CD8-positive, alpha-beta memory T cell (primary cell): ENCODE results near the gene UBE3A. TPM values are rescaled to one million over a fixed set of nuclear protein-coding genes. Genes with fewer than 3 reads are reported as not detected.

Source experiments
- CTCF ChIA-PET: fragments of 350-600 bp; sonication (Branson Sonifier 250); formaldehyde crosslinking; loops from one replicate; lab custom pipeline; 2021; ENCODE audit warnings: antibody characterized with exemption; lab: Charles Lee
- POLR2A ChIA-PET: fragments of 350-600 bp; sonication (Branson Sonifier 250); formaldehyde crosslinking; loops from one replicate; lab custom pipeline; 2021; ENCODE audit warnings: antibody characterized with exemption; lab: Charles Lee
- DNase-seq, 5 donors: peaks; one replicate each; pipeline versions ENCODE4 v3.0.0 to v3.0.0-alpha.2; 2020 to 2022; ENCODE audit warnings: mixed read lengths in 1 of 5
- H3K27ac ChIP-seq: one replicate; pipeline ENCODE4 v1.7.0; 2013; ENCODE audit warnings: low read depth, mild to moderate bottlenecking, low read length, moderate library complexity
- H3K27me3 ChIP-seq: 2 replicates; pipeline ENCODE4 v1.7.0; 2013; ENCODE audit warnings: low read length, mild to moderate bottlenecking; ENCODE audit not compliant: insufficient read depth, poor library complexity, severe bottlenecking
- H3K36me3 ChIP-seq: 2 replicates; pipeline ENCODE4 v1.7.0; 2013; ENCODE audit warnings: mild to moderate bottlenecking, low read length, moderate library complexity; ENCODE audit not compliant: insufficient read depth
- H3K4me1 ChIP-seq: 2 replicates; pipeline ENCODE4 v1.7.0; 2013; ENCODE audit warnings: mild to moderate bottlenecking, low read length, moderate library complexity; ENCODE audit not compliant: insufficient read depth
- H3K4me3 ChIP-seq: 2 replicates; pipeline ENCODE4 v1.7.0; 2013; ENCODE audit warnings: mild to moderate bottlenecking, low read length
- H3K9me3 ChIP-seq: 2 replicates; pipeline ENCODE4 v1.7.0; 2013; ENCODE audit warnings: mild to moderate bottlenecking, low read length
- H3K27ac Mint-ChIP-seq, 8 donors: one replicate each; pipeline ENCODE4 v1.8.0; 2020 to 2021; ENCODE audit warnings: mixed read lengths in 8 of 8, mild to moderate bottlenecking in 6 of 8, inconsistent platforms in 3 of 8, moderate library complexity in 3 of 8
- H3K27me3 Mint-ChIP-seq, 2 donors: one replicate each; pipeline ENCODE4 v1.8.0; 2020 to 2021; ENCODE audit warnings: mixed read lengths in 2 of 2, mild to moderate bottlenecking in 1 of 2, moderate library complexity in 1 of 2
- H3K36me3 Mint-ChIP-seq, 3 donors: one replicate each; pipeline ENCODE4 v1.8.0; 2020 to 2021; ENCODE audit warnings: mixed read lengths in 3 of 3, inconsistent platforms in 1 of 3, mild to moderate bottlenecking in 1 of 3
- H3K4me1 Mint-ChIP-seq, 3 donors: one replicate each; pipeline ENCODE4 v1.8.0; 2020 to 2021; ENCODE audit warnings: mixed read lengths in 3 of 3, inconsistent platforms in 1 of 3, mild to moderate bottlenecking in 1 of 3
- H3K4me3 Mint-ChIP-seq, 7 donors: one replicate each; pipeline ENCODE4 v1.8.0; 2020 to 2021; ENCODE audit warnings: mixed read lengths in 7 of 7, mild to moderate bottlenecking in 6 of 7, moderate library complexity in 4 of 7, inconsistent platforms in 2 of 7
- H3K9me3 Mint-ChIP-seq, 5 donors: one replicate each; pipeline ENCODE4 v1.8.0; 2020 to 2022; ENCODE audit warnings: mixed read lengths in 5 of 5, mild to moderate bottlenecking in 3 of 5, moderate library complexity in 2 of 5, inconsistent platforms in 1 of 5
- polyA plus RNA-seq: library from polyadenylated mRNA; unstranded; fragments of 300-500 nt; fragmentation: Illumina TruSeq; gene quantifications from one replicate; pipeline ENCODE4 v1.2.3, GENCODE V29; 2021
- total RNA-seq, 2 experiments: library from RNA; stranded (reverse); gene quantifications; one replicate each; pipeline ENCODE4 v1.2.3, GENCODE V29; 2021

Gene UBE3A
- total and polyA plus RNA-seq, 3 experiments from 2014 or later = 119 to 142 (median 141) TPM

DNA sequence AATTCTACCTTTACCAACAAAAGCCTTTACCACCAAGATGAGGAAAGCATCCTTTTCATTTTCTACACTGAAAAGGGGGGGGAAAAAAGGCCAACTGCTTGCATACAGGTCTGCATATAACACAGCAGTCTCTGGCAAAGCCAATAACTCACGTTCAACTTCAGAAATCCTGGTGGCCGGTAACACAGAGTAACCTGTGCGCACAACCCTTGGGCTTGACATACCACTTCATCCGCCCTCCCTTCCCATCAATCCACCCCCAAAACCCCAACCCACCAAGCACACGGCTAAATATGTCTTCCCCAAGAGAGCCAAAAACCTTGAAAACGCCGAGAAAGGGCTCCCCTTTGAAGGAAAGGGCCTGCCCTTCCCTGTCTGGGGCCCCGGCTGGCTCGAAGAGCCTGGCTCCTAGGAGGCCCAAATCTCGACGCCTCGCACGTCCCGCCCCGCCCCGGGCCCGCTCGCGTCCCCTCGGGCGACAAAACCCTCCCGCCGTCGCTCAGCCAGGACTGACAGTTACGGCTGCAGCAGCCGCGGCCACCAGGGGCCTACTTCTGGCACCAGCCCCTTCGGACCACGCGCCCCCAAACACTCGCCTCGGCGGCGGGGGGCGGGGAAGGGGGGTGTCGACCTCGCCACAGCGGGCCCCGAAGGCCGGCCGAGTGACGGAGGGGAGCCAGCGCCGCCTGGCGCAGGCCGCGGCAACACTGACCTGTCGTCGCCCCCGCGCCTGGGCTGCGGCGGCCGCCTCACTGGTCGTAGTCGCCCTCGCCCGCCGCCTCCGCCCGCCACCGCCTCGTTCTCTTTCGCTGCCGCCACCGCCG is 835 bp downstream of the UBE3A start:
- Mint-ChIP-seq H3K4me3 (peak overlapping the region; percentile 88 to 99 (median 95)), H3K36me3 (peaks cover 0 to 8% (median 0%) of the 10 kb centered on the region in 3 donors), H3K9me3 (no peaks in the 10 kb centered on the region), H3K27ac (peak overlapping the region; percentile 88 to 97 (median 94)), H3K27me3 (no peaks in the 10 kb centered on the region), H3K4me1 (peaks cover 43 to 56% (median 54%) of the 10 kb centered on the region in 3 donors)
- no peaks in the 10 kb centered on the region for H3K9me3 ChIP-seq
- peaks cover 48% of the 10 kb centered on the region for H3K4me1 ChIP-seq
- peak overlapping the region; percentile 85 for H3K27ac ChIP-seq
- ChIA-PET CTCF (no interaction called here), POLR2A (interaction anchor here (1.3 kb wide), 1 partner anchor 423 kb away, joined by 3 read pairs; no protein-coding TSS in a partner anchor)
- peak in 4 of 5 donors; percentile 44 to 71 (median 46) for DNase-seq
- H3K27me3 ChIP-seq = no peaks in the 10 kb centered on the region
- H3K36me3 ChIP-seq = no peaks in the 10 kb centered on the region
- peak overlapping the region; percentile 76 for H3K4me3 ChIP-seq

DNA sequence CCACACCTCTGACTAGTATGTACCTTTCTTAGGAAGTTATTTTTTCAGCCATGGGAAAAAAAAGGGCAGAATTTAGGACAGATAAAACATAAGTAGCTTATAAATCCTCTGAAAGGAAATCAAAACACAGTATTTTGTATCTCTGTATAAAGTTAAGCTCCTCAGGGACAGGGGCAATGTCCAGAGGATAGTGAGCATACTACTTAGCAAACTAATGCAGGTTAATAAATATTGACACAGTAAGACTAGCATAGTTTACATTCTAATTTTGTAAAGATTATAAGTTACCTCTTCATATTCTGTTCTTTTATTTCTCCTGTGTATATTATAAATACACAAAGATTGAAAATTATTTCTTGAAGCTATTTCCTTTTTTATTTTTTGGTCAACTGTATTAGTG is 2.1 kb downstream of the UBE3A start:
- Mint-ChIP-seq H3K9me3 (no peaks in the 10 kb centered on the region), H3K36me3 (peaks cover 0 to 11% (median 0%) of the 10 kb centered on the region in 3 donors), H3K4me3 (peak overlapping the region; percentile 72 to 96 (median 93)), H3K4me1 (peaks cover 56 to 68% (median 66%) of the 10 kb centered on the region in 3 donors), H3K27me3 (no peaks in the 10 kb centered on the region), H3K27ac (peak overlapping the region in 1 of 8 donors; percentile 94)
- no peaks in the 10 kb centered on the region for H3K27me3 ChIP-seq
- no peak for DNase-seq
- no peaks in the 10 kb centered on the region for H3K36me3 ChIP-seq
- no peaks in the 10 kb centered on the region for H3K9me3 ChIP-seq
- peaks cover 57% of the 10 kb centered on the region for H3K4me1 ChIP-seq
- ChIA-PET CTCF (interaction anchor here (0.9 kb wide), 1 partner anchor 11 kb away, joined by 3 read pairs; no protein-coding TSS in a partner anchor), POLR2A (no interaction called here)
- no peak overlapping the region for H3K27ac ChIP-seq
- no peak overlapping the region for H3K4me3 ChIP-seq

DNA sequence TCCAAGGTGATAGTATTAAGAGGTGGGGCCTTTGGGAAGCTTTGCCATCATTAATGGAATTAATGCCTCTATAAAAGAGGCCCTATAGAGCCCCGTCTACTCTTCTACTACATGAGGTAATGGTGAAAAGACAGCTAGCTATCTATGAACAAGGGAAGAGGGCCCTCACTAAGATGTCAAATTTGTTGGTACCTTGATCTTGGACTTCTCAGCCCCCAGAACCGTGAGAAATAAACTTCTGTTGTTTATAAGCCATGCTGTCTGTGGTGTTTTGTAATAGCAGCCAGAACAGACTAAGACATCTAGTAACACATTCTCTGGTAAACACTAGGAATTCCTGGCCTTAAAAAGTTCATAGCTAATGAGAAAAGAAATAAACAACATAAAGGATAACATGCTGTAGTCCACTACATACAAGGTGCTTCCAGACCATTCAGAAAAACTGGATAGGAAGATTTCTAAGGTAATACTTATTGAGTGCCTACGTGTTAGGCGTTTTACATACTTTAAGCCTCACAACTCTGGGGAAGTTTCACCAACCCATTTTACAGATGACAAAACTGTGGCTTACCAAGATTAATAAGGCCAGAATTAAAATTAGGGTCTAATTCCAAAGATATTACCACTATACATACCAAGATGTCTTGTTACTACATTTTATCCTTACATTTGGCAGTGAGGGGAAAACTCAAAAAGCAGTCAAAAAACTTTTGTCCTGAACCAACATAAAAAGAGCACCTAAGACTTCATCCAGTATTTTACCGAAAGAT is 3.2 kb downstream of the UBE3A start:
- peak overlapping the region in 4 of 8 donors; percentile 3 to 94 (median 20) for H3K27ac Mint-ChIP-seq

DNA sequence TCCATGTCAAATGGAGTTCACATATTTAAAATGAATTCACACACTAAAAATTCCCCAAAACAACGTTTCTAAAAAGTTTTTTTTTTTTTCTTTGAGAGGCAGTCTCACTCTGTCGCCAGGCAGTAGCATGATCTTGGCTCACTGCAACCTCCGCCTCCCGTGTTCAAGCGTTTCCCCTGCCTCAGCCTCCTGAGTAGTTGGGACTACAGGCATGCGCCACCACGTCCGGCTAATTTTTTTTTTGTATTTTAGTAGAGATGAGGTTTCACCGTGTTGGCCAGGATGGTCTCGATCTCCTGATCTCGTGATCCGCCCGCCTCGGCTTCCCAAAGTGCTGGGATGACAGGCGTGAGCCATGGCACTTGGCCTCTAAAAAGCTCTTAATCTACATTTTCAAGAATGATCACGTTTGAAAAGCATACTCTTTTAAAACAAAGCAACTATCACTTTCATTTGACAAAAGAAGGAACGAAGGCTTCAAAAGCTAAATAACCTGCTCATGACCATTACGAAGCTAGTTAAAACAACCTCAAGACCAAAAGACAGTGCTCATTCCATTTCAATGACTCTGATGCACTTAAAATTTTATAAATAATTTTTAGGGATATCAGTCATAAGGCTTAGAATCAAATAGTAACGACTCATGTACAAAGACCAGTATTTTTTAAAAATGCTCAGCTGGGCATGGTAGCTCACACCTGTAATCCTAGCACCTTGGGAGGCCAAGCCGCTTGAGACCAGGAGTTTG is 5.5 kb downstream of the UBE3A start:
- Mint-ChIP-seq H3K36me3 (peaks cover 0 to 17% (median 2%) of the 10 kb centered on the region in 3 donors), H3K27me3 (no peaks in the 10 kb centered on the region), H3K27ac (peak overlapping the region in 1 of 8 donors; percentile 7), H3K9me3 (no peaks in the 10 kb centered on the region), H3K4me3 (peak overlapping the region in 2 of 7 donors; percentile 13 to 74), H3K4me1 (peaks cover 79 to 94% (median 91%) of the 10 kb centered on the region in 3 donors)
- no peaks in the 10 kb centered on the region for H3K36me3 ChIP-seq
- no peaks in the 10 kb centered on the region for H3K9me3 ChIP-seq
- ChIA-PET POLR2A (no interaction called here), CTCF (no interaction called here)
- H3K27me3 ChIP-seq = no peaks in the 10 kb centered on the region
- no peak overlapping the region for H3K27ac ChIP-seq
- DNase-seq = no peak
- H3K4me1 ChIP-seq = peaks cover 50% of the 10 kb centered on the region
- no peak overlapping the region for H3K4me3 ChIP-seq

More for the DNA sequence above, 3.2 kb downstream of the UBE3A start:
- peaks cover 0 to 16% (median 2%) of the 10 kb centered on the region in 3 donors for H3K36me3 Mint-ChIP-seq
- no peaks in the 10 kb centered on the region for H3K27me3 ChIP-seq
- DNase-seq = no peak
- peaks cover 63 to 79% (median 77%) of the 10 kb centered on the region in 3 donors for H3K4me1 Mint-ChIP-seq
- H3K9me3 Mint-ChIP-seq = no peaks in the 10 kb centered on the region
- H3K27ac ChIP-seq = no peak overlapping the region
- H3K27me3 Mint-ChIP-seq = no peaks in the 10 kb centered on the region
- H3K4me3 ChIP-seq = no peak overlapping the region
- peak overlapping the region; percentile 25 to 96 (median 66) for H3K4me3 Mint-ChIP-seq
- peaks cover 57% of the 10 kb centered on the region for H3K4me1 ChIP-seq
- H3K36me3 ChIP-seq = no peaks in the 10 kb centered on the region
- ChIA-PET POLR2A (no interaction called here), CTCF (no interaction called here)
- H3K9me3 ChIP-seq = no peaks in the 10 kb centered on the region

DNA sequence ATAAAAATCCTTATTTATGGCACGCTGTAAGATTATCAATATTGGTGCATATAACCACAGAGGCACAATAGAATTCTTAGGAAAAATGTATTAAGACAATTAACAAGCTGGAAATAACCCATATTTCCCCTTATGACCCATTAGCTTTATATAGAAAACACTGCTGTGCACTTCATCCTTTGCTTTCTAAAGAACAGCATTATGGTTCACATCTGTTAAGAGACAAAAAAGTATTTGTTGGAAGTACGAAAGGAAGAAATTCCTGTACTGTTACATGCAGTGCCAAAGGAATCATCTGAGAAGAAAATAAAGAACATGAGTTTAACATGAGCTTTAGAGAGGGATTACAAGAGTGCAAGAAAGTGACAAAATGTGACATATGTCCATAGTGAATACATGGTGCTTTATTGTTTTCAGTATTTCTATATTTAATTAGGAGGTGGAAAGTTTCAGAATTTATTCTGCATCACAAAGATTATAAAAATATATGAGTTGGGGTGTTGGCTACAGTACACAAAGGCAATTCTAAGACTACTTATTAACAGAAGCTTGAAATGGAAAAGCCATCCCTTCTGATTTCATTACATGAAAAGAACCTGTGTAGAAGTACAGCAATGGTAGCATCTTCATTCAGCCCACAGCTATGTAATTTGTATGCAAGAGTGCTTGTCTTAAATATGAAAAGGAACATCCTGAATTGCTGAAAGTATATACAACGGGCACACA is 6.8 kb downstream of the UBE3A start:
- peaks cover 0 to 16% (median 4%) of the 10 kb centered on the region in 3 donors for H3K36me3 Mint-ChIP-seq
- Histone ChIP-seq H3K27ac (no peak overlapping the region), H3K36me3 (no peaks in the 10 kb centered on the region), H3K27me3 (no peaks in the 10 kb centered on the region), H3K4me1 (peaks cover 47% of the 10 kb centered on the region), H3K9me3 (no peaks in the 10 kb centered on the region), H3K4me3 (no peak overlapping the region)
- H3K4me1 Mint-ChIP-seq = peaks cover 82 to 97% (median 94%) of the 10 kb centered on the region in 3 donors
- ChIA-PET CTCF (no interaction called here), POLR2A (no interaction called here)
- no peaks in the 10 kb centered on the region for H3K9me3 Mint-ChIP-seq
- peak overlapping the region in 1 of 7 donors; percentile 13 for H3K4me3 Mint-ChIP-seq
- no peaks in the 10 kb centered on the region for H3K27me3 Mint-ChIP-seq
- no peak for DNase-seq
- peak overlapping the region in 2 of 8 donors; percentile 3 to 7 for H3K27ac Mint-ChIP-seq

DNA sequence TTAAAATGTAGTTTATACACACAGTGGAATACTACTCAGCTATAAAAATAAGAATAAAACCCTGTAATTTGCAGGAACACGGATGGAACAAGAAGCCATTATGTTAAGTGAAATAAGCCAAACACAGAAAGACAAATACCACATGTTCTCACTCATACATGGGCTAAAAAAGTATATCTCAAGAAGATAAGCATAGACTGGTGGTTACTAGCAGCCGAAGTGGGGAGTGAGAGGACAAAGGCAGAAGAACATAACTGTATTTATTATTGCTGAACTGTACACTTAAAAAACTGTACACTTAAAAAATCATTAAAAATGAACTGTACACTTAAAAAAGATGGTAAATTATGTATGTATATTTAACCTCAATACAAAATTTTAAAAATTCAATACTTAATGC is 11.0 kb downstream of the UBE3A start:
- H3K27ac ChIP-seq = no peak overlapping the region
- no peaks in the 10 kb centered on the region for H3K27me3 Mint-ChIP-seq
- peaks cover 18% of the 10 kb centered on the region for H3K4me1 ChIP-seq
- ChIA-PET POLR2A (no interaction called here), CTCF (no interaction called here)
- peaks cover 79 to 93% (median 93%) of the 10 kb centered on the region in 3 donors for H3K4me1 Mint-ChIP-seq
- H3K9me3 Mint-ChIP-seq = no peaks in the 10 kb centered on the region
- H3K36me3 ChIP-seq = no peaks in the 10 kb centered on the region
- peaks cover 0 to 11% (median 8%) of the 10 kb centered on the region in 3 donors for H3K36me3 Mint-ChIP-seq
- peak overlapping the region in 3 of 7 donors; percentile 1 to 38 (median 21) for H3K4me3 Mint-ChIP-seq
- no peak overlapping the region for H3K4me3 ChIP-seq
- no peaks in the 10 kb centered on the region for H3K27me3 ChIP-seq
- H3K9me3 ChIP-seq = no peaks in the 10 kb centered on the region
- DNase-seq = no peak
- H3K27ac Mint-ChIP-seq = no peak overlapping the region
